Upper lobe of right lung (tissue), 1 donor: ENCODE data around the gene KIF18B. TPM values are rescaled to one million over a fixed set of nuclear protein-coding genes. Genes with fewer than 3 reads are reported as not detected.

Experiments used
- ATAC-seq: fragments of 200-7000 bp; cut with Tn5 transposase; one replicate; pipeline ENCODE4 v1.9.1; 2020; ENCODE audit warnings: mild to moderate bottlenecking, moderate library complexity
- DNase-seq: peaks from one replicate; pipeline ENCODE4 v3.0.0-alpha.2; 2020
- H3K27ac ChIP-seq: fragments of 200-600 bp; one replicate; pipeline ENCODE4 v1.8.0; 2022
- H3K27me3 ChIP-seq: fragments of 200-600 bp; one replicate; pipeline ENCODE4 v1.8.0; 2022; ENCODE audit warnings: mild to moderate bottlenecking
- H3K36me3 ChIP-seq: fragments of 200-600 bp; one replicate; pipeline ENCODE4 v1.8.0; 2022
- H3K4me1 ChIP-seq: fragments of 200-600 bp; one replicate; pipeline ENCODE4 v1.8.0; 2022
- H3K4me3 ChIP-seq: fragments of 200-600 bp; one replicate; pipeline ENCODE4 v1.8.0; 2022; ENCODE audit warnings: mild to moderate bottlenecking
- H3K9me3 ChIP-seq: fragments of 200-600 bp; one replicate; pipeline ENCODE4 v1.8.0; 2022
- CTCF ChIP-seq: fragments of 200-600 bp; IDR thresholded peaks from one replicate; pipeline ENCODE4 v1.8.0; 2022; ENCODE audit warnings: antibody characterized with exemption
- intact Hi-C: fragments of 100-400 bp; cut with DNase I; formaldehyde crosslinking; loops from one replicate; pipeline ENCODE4 v1.11.0; 2022
- total RNA-seq: library from RNA; stranded (reverse); fragmentation: NEBNext Ultra II Directional; extraction: Animal tissue kit (Norgen Biotek cat#: 25700); gene quantifications from one replicate; pipeline ENCODE4 v1.2.1, GENCODE V29; 2021
- donor health status: DM: no; HTN: yes; CAD: no; lungs with severe emphysema.

Gene KIF18B
- total RNA-seq, 1 donor from 2014 or later = 0.32 TPM

- no peak overlapping the region for H3K27ac ChIP-seq
- TF ChIP-seq CTCF = no peak
- H3K27me3 ChIP-seq = peaks cover 52% of the 10 kb centered on the region
- intact Hi-C loops = no loop called here
- no peaks in the 10 kb centered on the region for H3K36me3 ChIP-seq
- no peaks in the 10 kb centered on the region for H3K4me1 ChIP-seq
- DNase-seq (no peak), ATAC-seq (no peak)
- no peak overlapping the region for H3K4me3 ChIP-seq
- H3K9me3 ChIP-seq = no peaks in the 10 kb centered on the region
Observed at GRCh38 chr17:44989552-44990138, 42.1 kb upstream of the KIF18B start.

- no peak for DNase-seq
- intact Hi-C loops = no loop called here
- H3K27ac ChIP-seq = no peak overlapping the region
- no peak for ATAC-seq
- H3K4me3 ChIP-seq = no peak overlapping the region
- TF ChIP-seq CTCF = no peak
- no peaks in the 10 kb centered on the region for H3K4me1 ChIP-seq
- H3K27me3 ChIP-seq = peaks cover 46% of the 10 kb centered on the region
- H3K9me3 ChIP-seq = no peaks in the 10 kb centered on the region
- H3K36me3 ChIP-seq = no peaks in the 10 kb centered on the region
Observed at GRCh38 chr17:44988044-44988942, 40.7 kb upstream of the KIF18B start.

GRCh38 chr17:44983563-44983962, 36.0 kb upstream of the KIF18B start:
- no peak for TF ChIP-seq CTCF
- Histone ChIP-seq H3K27me3 (peaks cover 37% of the 10 kb centered on the region), H3K4me3 (no peak overlapping the region), H3K4me1 (no peaks in the 10 kb centered on the region), H3K9me3 (no peaks in the 10 kb centered on the region), H3K36me3 (no peaks in the 10 kb centered on the region), H3K27ac (no peak overlapping the region)
- ATAC-seq (no peak), DNase-seq (no peak)
- intact Hi-C loops = no loop called here

GRCh38 chr17:44982113-44982702, 34.6 kb upstream of the KIF18B start:
- H3K27me3 ChIP-seq = peaks cover 24% of the 10 kb centered on the region
- H3K36me3 ChIP-seq = no peaks in the 10 kb centered on the region
- H3K27ac ChIP-seq = no peak overlapping the region
- intact Hi-C loops = no loop called here
- no peak for DNase-seq
- ATAC-seq = no peak
- peaks cover 3% of the 10 kb centered on the region for H3K4me1 ChIP-seq
- H3K4me3 ChIP-seq = no peak overlapping the region
- H3K9me3 ChIP-seq = no peaks in the 10 kb centered on the region
- TF ChIP-seq CTCF = no peak

- Histone ChIP-seq H3K9me3 (no peaks in the 10 kb centered on the region), H3K27ac (no peak overlapping the region), H3K27me3 (peaks cover 16% of the 10 kb centered on the region), H3K36me3 (no peaks in the 10 kb centered on the region), H3K4me1 (peaks cover 3% of the 10 kb centered on the region), H3K4me3 (no peak overlapping the region)
- DNase-seq (no peak), ATAC-seq (no peak)
- intact Hi-C loops = no loop called here
- TF ChIP-seq CTCF = no peak
Observed at GRCh38 chr17:44981221-44981968, 33.8 kb upstream of the KIF18B start.
